ENCODE results near the gene TDRD9.

TDRD9 gene

DNA sequence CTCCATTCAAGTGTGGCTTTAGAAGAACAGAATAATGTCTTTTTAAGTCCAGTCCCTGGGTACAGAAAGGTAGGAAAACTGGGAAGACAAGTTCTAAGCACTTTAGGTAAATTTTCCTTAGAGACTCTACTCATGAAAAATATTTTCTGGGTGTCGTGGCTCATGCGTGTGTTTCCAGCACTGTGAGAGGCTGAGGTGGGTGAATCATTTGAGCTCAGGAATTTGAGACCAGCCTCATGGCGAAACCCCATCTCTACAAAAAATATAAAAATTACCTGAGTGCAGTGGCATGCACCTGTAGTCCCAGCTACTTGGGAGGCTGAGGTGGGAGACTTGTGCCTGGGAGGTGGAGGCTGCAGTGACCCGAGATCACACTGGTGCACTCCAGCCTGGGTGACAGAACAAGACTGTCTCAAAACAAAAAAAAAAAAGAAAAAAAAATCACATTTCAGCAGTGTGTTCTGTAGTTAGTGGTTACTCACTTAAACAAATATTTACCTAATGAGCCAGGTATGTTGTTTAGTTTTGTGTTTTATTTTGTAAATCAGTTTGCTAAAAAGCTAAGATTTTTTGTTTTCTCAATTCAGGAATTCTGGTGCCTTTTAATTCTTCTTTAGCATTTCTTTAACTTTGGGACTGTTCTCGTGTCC is 66.4 kb downstream of the TDRD9 start:
- DNase-seq = no peak

DNA sequence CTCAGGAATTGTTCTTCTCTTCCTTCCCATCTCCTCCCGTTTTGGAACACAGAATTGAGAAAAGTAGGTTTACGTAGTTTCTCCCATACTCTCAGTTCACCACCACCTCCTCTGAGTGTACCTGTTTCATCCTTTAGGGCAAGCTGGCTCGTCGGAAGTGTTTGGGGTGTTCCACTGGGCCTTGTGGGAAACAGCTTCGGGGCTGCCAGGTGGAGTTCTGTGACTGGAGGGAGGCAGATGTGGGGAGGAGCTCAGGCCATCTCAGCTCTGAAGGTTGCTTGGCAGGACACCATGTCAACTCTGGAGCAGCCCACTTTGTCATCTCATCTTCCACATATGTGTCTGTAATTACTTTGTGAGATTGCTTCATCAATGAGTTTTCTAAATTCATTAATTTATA is 67.6 kb downstream of the TDRD9 start:
- no peak for DNase-seq

GRCh38 chr14:103997391-103997790 is 69.1 kb downstream of the TDRD9 start:
- DNase-seq = peak; percentile 46

DNA sequence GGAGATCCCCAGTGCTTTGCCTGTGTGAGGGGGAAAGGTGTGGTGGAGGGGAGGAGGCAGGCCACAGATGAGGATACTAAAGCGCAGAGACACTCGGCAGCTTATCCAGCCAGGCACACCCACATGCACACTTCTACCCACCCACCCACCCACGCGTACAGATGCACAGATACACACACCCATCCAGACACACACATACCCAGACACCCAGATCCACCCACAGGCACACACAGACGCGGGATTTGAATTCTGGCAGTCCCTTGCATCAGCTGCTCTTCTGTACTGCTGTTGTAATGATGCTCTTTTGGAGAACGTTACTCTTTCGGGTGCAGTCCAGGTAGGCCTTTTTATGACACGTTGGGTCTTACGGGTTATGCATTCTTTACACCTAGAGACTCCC is 69.8 kb downstream of the TDRD9 start:
- no peak for DNase-seq

- no peak for DNase-seq
These were observed 71.7 kb downstream of the TDRD9 start for GRCh38 chr14:103999795-104000440.

- DNase-seq = no peak
These were observed 72.7 kb downstream of the TDRD9 start for GRCh38 chr14:104001003-104001402.

DNA sequence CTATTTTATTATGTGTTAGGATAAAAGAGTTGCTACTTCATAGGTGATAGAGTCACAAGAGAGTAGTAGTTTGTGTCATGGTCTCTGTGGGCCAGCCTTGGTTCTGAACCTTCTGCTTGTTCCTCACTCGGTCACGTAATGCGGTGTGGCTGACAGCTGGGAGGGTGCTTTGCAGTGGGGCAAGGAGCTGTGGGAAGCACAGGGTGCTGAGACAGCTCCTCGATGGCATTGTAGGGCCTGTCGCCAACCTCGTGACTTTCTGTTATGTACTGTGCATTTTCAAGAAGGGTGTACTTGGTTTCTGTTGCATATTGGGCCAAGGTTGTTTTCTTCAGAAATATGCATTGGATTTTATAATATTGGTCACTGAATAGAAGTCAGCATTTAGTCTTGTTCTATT is 75.4 kb downstream of the TDRD9 start:
- DNase-seq = no peak

- no peak for DNase-seq
These were observed 76.6 kb downstream of the TDRD9 start for GRCh38 chr14:104004849-104005248.

DNA sequence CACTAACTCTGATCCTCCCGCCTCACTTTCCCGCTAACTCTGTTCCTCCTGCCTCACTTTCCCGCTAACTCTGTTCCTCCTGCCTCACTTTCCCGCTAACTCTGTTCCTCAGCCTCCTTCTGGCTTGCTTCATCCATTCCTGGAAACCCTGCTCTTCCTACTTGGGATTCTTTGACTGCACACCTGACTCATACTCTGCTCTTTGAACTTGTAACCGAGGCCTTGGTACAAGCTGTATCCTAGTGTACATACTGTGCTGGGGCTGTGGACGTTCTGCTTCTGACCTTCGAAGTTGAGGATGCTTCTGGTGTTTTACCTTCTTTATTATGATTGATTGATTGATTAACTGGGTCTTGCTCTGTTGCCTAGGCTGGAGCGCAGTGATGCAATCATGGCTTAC is 77.2 kb downstream of the TDRD9 start:
- DNase-seq = no peak

DNA sequence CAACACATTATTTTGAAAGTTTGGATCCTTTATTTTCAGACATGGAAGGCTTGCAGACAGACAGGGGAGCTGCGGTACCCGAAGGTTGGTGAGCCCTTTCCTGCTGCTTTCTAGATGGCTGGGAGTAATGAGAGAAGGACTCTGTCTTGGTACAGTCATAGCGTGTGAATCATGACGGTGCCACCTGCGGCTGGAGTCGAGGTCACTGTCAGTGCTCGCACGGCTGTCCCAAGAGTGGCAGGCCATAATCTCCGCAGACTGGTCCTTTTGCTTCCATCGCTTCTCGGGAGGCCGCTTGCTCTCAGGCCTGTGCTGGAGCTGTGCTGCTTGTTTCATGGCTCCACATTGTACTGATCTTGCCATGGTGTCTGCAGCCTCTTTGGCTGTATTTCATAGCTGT is 78.9 kb downstream of the TDRD9 start:
- no peak for DNase-seq

DNA sequence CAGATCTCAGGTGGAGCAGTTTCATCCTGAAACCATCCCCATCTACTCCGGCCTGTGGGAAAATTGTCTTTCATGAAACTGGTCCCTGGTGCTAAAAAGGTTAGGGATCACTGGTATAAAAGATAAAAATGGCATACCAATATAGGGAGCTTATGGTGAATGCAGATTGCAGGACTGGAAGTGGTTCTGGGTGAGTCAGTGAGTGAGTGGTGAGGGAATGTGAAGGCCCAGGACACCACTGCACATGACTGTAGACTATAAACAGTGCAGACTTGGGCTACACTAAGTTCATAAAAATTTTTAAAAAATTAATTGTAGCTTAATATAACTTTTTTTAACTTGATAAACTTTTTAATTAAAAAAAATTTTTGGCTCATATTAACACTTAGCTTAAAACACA is 81.0 kb downstream of the TDRD9 start:
- DNase-seq = no peak

DNA sequence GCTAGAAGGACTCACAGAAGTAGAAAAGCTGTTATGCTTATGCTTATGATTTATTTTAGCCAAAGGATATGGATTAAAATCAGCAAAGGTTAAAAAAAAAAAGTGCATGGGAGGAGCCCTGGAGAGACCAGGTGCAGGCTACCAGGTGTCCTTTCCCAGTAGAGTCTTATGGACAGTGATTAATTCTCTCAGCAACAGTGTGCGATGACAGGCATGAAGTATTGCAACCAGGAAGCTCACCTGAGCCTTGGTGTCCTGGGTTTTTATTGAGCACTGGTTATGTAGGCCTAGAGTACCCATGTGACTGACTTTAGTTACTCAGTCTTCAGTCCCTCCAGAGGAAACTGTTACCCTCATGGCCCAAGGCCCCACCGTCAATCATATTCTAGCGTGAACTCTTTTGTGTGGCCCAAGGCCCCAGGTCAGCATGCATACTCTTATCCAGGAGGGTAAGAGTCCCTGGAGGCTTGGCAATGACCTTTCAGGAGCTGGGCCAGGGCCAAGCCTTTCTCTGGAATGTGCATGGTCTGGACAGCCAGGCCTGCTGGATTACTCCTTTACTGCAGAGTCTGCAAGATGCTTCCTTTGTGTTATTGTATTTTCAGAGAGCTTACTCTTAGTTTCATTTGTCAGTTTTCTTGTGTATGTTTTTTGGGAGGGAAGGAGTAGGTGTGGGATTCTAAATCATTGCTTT is 83.7 kb downstream of the TDRD9 start:
- DNase-seq = no peak

GRCh38 chr14:104014764-104015163 is 86.5 kb downstream of the TDRD9 start:
- DNase-seq = no peak

DNA sequence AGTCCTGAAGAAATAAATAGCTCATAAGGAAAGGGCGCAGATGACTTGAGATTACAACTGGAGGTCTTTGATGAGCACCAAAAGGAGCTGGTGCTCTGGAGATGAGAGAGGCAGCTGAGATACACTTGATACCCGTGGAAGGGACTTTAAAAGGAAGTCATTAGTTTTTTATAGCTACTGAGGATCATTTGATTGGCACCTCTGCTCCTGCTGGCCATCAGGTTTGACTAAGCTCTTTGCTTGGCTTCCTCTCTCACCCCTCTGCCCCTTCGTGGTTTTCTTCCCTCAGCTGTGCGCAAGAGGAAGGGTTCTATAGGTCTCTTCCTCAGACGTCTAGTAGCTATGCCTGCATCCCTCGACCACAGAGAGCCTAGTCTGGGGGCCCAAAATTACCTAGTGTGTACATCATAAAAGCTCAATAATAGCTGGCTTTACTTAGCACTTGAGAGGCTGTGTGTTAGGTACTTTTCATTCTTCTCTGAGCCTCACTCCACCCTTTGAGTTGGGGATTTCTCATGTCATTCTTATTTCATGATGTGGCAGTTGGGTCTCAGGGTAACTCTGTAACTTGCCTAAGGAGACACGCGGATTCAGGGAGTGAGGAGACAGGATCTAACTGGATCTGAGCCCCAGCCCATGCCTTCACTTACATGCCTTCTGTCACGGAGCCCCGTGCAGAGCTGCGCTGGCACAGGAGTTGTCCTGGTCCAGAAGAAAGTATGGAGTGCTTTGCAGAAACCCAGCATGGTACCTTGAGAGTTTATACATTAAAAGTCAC is 88.8 kb downstream of the TDRD9 start:
- DNase-seq = no peak

DNA sequence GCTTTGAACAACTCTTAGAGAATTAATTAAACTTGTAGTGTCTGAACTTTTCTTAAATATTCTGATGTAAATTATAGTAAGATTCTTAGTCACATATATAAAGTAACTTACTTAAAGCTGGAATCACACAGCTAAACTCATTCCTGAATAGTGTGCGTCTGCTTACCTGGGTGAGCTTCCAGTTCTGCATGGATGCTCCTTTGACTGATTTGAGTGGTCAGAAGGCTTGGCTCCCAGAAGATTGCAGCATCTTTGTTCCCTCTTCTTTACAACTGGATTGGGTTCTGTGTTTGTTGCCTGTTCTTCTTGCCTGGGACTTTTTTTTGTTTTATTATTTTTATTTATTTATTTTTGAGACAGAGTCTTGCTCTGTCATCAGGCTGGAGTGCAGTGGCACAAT is 90.8 kb downstream of the TDRD9 start:
- no peak for DNase-seq

DNA sequence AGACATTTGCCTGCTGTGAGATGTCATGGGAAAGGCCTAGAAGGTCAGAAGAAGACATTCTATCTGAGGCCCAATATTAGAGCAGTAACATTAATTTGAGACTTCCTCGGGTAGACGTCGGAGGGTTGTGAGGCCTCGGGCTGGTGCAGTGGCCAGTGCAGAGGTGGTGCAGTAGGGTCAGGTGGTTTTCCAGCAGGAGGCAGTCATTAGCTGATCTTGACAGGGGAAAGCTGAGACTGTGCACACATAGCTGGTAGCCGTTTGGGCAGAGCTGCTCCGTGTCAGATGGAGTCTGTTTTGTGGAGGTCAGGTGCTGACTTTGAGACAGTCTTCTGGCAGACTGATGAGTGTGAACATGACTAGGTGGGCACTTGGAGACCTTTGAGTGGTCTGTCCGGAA is 91.5 kb downstream of the TDRD9 start:
- DNase-seq = no peak

- no peak for DNase-seq
These were observed 92.2 kb downstream of the TDRD9 start for GRCh38 chr14:104020471-104020870.

DNA sequence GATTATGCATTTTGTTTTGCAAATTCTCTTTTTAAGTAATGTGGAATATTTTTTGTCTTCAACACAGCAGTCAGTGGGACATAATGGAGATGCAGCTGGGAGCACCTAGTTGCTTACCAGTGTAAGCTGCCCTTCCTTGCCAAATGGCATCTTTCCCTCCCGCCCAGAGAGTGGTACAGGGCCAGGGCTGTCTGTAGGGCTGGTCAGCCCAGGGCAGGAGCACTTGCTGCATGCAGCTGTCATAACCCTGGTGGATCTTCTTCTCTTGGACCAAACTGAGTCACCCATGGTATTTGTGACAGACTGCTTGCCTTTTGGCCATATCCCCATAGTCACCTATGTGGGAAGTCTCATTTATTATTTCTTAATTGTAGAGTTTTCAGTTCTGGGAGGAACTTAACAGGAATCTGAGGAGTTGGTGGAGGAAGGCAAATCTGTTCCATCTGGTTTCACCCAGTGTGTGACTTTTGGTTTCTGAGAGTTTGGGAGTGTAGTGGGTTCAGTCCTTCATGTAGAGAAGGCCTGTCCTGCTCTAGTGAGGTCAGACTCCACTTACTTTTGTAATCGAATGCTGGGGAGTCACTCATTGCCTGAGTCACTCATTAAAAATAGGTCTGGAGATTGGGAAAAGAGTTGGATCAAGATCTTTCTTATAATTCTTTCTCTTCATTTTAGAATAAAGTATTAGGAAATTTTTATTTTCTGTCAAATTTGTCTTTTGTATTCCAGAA is 95.2 kb downstream of the TDRD9 start:
- DNase-seq = no peak

DNA sequence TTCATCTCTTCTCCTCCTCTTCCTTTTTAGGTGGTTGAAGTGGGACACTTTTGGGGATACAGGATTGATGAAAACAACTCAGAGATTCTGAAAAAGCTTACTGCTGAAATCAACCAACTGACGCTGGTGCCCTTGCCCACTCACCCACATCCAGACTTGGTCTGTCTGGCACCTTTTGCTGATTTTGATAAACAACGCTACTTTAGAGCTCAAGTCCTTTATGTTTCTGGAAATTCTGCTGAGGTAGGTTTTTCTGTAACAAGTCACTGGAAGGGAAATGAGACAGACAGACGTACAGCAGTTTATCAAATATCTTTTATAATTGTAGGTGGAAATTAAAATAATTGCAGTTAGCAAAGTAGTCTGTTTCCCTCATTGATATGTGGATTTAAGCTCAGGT is 97.3 kb downstream of the TDRD9 start:
- DNase-seq = no peak

GRCh38 chr14:104026024-104026423 is 97.8 kb downstream of the TDRD9 start:
- DNase-seq = no peak

- peak; percentile 71 for DNase-seq
These were observed 102.7 kb downstream of the TDRD9 start for GRCh38 chr14:104030958-104031357.

DNA sequence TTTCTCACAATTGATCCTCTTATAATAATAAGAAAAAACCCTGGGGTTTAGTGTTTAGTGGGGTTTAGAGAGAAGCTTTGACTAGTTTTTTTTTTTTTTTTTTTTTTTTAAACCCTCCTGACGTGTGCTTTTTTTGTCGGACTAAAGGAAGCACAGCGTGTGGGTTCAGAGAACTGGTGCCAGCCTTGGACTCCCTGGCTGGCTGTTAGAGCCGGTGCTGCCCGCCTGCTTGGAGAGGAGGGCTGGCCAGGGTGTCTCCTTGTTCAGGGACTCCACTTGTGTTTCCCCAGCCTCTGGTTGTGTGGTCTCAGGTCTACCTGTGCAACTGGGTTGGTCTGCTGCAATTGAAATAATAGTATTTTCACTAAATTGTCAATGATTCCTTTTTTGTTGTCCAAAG is 103.1 kb downstream of the TDRD9 start:
- DNase-seq = peak; percentile 70

Data from DMS79 (cell line).